H1 (cell line): ENCODE results near the gene CENPB. TPM values are rescaled to one million over a fixed set of nuclear protein-coding genes. Genes with fewer than 3 reads are reported as not detected.

Experiments
- BCL11A ChIP-seq, 2 experiments: IDR thresholded peaks; one replicate each; pipeline ENCODE4 v1.6.1; 2011; ENCODE audit warnings: low read depth in 2 of 2, low read length in 2 of 2, mild to moderate bottlenecking in 2 of 2
- BRCA1 ChIP-seq: IDR thresholded peaks from 2 replicates; pipeline ENCODE4 v1.6.1; 2012; ENCODE audit warnings: low read depth, low read length, improper control_type of control experiment
- CEBPB ChIP-seq: IDR thresholded peaks from 2 replicates; pipeline ENCODE4 v1.6.1; 2012; ENCODE audit warnings: low read depth, low read length
- CHD2 ChIP-seq: IDR thresholded peaks from 2 replicates; pipeline ENCODE4 v1.6.1; 2012; ENCODE audit warnings: low read length, improper control_type of control experiment
- CREB1 ChIP-seq: IDR thresholded peaks from 2 replicates; pipeline ENCODE4 v1.6.1; 2012; ENCODE audit warnings: inconsistent platforms
- CTBP2 ChIP-seq: IDR thresholded peaks from 2 replicates; pipeline ENCODE4 v1.7.0; 2011; ENCODE audit warnings: borderline replicate concordance, mild to moderate bottlenecking, moderate library complexity, mixed read lengths, low read length; ENCODE audit not compliant: insufficient read depth, insufficient read length
- EP300 ChIP-seq, 2 experiments: IDR thresholded peaks; 1 replicate in 1 of 2; 2 replicates in 1 of 2; pipeline ENCODE4 v1.6.1; 2011 to 2012; ENCODE audit warnings: low read depth in 2 of 2, low read length in 2 of 2, mild to moderate bottlenecking in 2 of 2, borderline replicate concordance in 1 of 2, inconsistent platforms in 1 of 2, moderate library complexity in 1 of 2
- HDAC6 ChIP-seq: IDR thresholded peaks from one replicate; pipeline ENCODE4 v1.7.1; 2012; ENCODE audit warnings: low read depth, mild to moderate bottlenecking, inconsistent platforms, low read length, moderate library complexity
- JUND ChIP-seq: IDR thresholded peaks from 2 replicates; pipeline ENCODE4 v1.6.1; 2011; ENCODE audit warnings: mild to moderate bottlenecking, improper control_type of control experiment, low read length
- KDM5A ChIP-seq: fragments of 200-600 bp; IDR thresholded peaks from 2 replicates; pipeline ENCODE4 v1.7.1; 2012; ENCODE audit warnings: mild to moderate bottlenecking, low read length, inconsistent platforms, mixed read lengths
- POLR2A ChIP-seq, 2 experiments: IDR thresholded peaks; 1 replicate in 1 of 2; 2 replicates in 1 of 2; pipeline ENCODE4 v1.6.1; 2011; ENCODE audit warnings: low read depth in 2 of 2, low read length in 2 of 2, mild to moderate bottlenecking in 2 of 2; ENCODE audit errors: control extremely low read depth in 1 of 2
- SAP30 ChIP-seq: fragments of 300-600 bp; sonication (generic); IDR thresholded peaks from 2 replicates; pipeline ENCODE4 v1.7.1; 2012; ENCODE audit warnings: low read length, moderate library complexity, mild to moderate bottlenecking, inconsistent platforms; ENCODE audit not compliant: insufficient read depth, insufficient replicate concordance
- SIRT6 ChIP-seq: IDR thresholded peaks from one replicate; pipeline ENCODE4 v1.7.1; 2012; ENCODE audit warnings: low read length, inconsistent platforms
- SP1 ChIP-seq: IDR thresholded peaks from 2 replicates; pipeline ENCODE4 v1.6.1; 2011; ENCODE audit warnings: low read depth, low read length
- SRF ChIP-seq: IDR thresholded peaks from 2 replicates; pipeline ENCODE4 v1.6.1; 2011; ENCODE audit warnings: mild to moderate bottlenecking, low read depth, low read length, moderate library complexity
- TAF1 ChIP-seq: IDR thresholded peaks from 2 replicates; pipeline ENCODE4 v1.6.1; 2011; ENCODE audit warnings: mild to moderate bottlenecking, low read depth, low read length
- TEAD4 ChIP-seq: IDR thresholded peaks from 2 replicates; pipeline ENCODE4 v1.6.1; 2012; ENCODE audit warnings: low read depth, low read length, inconsistent platforms, mixed read lengths
- polyA plus RNA-seq, 7 experiments: library from polyadenylated mRNA; depleted of rRNA in 3 of 7; stranded (reverse) in 5 of 7; unstranded in 2 of 7; fragments of >200 nt in 5 of 7; fragments of 200-250 nt in 2 of 7; gene quantifications; 1 replicate in 5 of 7; 2 replicates in 1 of 7; 4 replicates in 1 of 7; pipeline versions ENCODE4 v1.2.1 to v1.2.3, GENCODE V29; 2011 to 2013; ENCODE audit warnings: missing spikeins in 2 of 7, mixed read lengths in 2 of 7
- total RNA-seq: library from RNA; stranded (reverse); fragmentation: NEBNext Ultra II Directional; extraction: Animal tissue kit (Norgen Biotek cat#: 25700); gene quantifications from 2 replicates; pipeline ENCODE4 v1.2.1, GENCODE V29; 2021
- TF ChIP-seq, protein P1 (sequence below), 3 experiments: IDR thresholded peaks; 1 replicate in 2 of 3; 2 replicates in 1 of 3; pipeline versions ENCODE4 v1.5.1 to v1.6.1; 2011; ENCODE audit warnings: low read length in 3 of 3, mild to moderate bottlenecking in 3 of 3, inconsistent platforms in 2 of 3, low read depth in 1 of 3, moderate library complexity in 1 of 3; ENCODE audit not compliant: insufficient read depth in 1 of 3; ENCODE audit errors: control extremely low read depth in 1 of 3
- TF ChIP-seq, protein P2 (sequence below): IDR thresholded peaks from 2 replicates; pipeline ENCODE4 v1.6.1; 2012; ENCODE audit warnings: inconsistent platforms

CENPB gene
- total and polyA plus RNA-seq, 2 of the 8 experiments (the other 6 are each of a cell fraction or from before 2014, with no cell fraction given) = 17.7 to 51.6 TPM

DNA sequence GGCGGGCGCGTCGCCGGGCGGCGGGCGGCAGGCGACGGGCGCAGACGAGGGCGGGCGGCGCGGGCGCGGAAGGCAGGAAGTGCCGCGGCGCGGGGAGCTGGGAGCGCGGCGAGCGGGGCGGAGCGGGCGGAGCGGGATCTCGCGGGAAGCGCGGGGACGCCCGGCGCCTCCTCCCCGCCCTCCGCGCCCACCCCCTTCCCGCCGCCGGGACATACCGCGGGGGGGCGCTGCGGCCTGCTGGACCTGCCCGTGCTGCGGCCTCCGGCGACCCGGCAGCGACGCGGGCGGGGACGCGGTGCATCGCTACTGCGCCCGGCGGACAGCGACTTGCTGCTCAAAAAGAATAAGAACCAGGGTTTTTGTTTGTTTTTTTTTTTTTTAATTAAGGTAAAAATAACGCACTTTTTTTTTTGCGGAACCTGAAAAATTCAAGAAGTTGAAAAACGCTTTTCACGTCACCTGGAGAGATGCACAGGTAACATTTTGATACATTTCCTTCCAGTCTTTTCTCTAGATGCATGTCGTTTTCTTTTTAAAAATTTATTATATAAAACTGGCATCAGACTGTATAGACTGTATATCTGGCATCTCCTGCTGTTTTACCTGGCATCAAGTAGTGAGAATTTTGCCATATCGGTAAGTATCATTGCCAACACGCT is at the start of gene CENPB (continued):
- TF ChIP-seq CREB1 (peak; percentile 42; the same call in 1 of the 2 replicates), TAF1 (0 out of 2 replicates have a peak, but pooled peaks have one; percentile 7), EP300 (IDR thresholded peaks at IDR 0.05; ENCODE audit: borderline replicate concordance in 1 of 2, low read depth in 2 of 2, low read length in 2 of 2) (no peak), HDAC6 (no peak), CTBP2 (no peak), SIRT6 (no peak), JUND (no peak), BRCA1 (peak; percentile 72), SRF (no peak), CHD2 (peak; percentile 92), SAP30 (no peak), POLR2A (IDR thresholded peaks at IDR 0.05; ENCODE audit: control extremely low read depth in 1 of 2, low read depth in 2 of 2, low read length in 2 of 2) (no peak), CEBPB (no peak), BCL11A (IDR thresholded peaks at IDR 0.05; ENCODE audit: low read depth in 2 of 2, low read length in 2 of 2) (no peak), SP1 (no peak), KDM5A (no peak), TEAD4 (peak; percentile 73)
- TF ChIP-seq, protein P1, sequence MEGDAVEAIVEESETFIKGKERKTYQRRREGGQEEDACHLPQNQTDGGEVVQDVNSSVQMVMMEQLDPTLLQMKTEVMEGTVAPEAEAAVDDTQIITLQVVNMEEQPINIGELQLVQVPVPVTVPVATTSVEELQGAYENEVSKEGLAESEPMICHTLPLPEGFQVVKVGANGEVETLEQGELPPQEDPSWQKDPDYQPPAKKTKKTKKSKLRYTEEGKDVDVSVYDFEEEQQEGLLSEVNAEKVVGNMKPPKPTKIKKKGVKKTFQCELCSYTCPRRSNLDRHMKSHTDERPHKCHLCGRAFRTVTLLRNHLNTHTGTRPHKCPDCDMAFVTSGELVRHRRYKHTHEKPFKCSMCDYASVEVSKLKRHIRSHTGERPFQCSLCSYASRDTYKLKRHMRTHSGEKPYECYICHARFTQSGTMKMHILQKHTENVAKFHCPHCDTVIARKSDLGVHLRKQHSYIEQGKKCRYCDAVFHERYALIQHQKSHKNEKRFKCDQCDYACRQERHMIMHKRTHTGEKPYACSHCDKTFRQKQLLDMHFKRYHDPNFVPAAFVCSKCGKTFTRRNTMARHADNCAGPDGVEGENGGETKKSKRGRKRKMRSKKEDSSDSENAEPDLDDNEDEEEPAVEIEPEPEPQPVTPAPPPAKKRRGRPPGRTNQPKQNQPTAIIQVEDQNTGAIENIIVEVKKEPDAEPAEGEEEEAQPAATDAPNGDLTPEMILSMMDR (IDR thresholded peaks at IDR 0.05; ENCODE audit: control extremely low read depth in 1 of 3, insufficient read depth in 1 of 3, low read depth in 1 of 3, low read length in 3 of 3) = peak; percentile 63 to 99 (median 92)
- TF ChIP-seq, protein P2, sequence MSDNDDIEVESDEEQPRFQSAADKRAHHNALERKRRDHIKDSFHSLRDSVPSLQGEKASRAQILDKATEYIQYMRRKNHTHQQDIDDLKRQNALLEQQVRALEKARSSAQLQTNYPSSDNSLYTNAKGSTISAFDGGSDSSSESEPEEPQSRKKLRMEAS = peak; percentile 31; the same call in 1 of the 2 replicates
- TF ChIP-seq, all 59 proteins: peak for 8
